ELF-1 (cell line): Measurements from ENCODE around the gene GLT1D1.

ENCODE experiments used
- DNase-seq: peaks from one replicate; pipeline ENCODE4 v3.0.0-alpha.2; 2016; ENCODE audit warnings: low read depth, low spot score

GLT1D1 gene

GRCh38 chr12:128995619-128996018, 142.3 kb downstream of the GLT1D1 start:
- DNase-seq: no peak

- DNase-seq: no peak
Measured at GRCh38 chr12:129001826-129002225, 148.5 kb downstream of the GLT1D1 start.

GRCh38 chr12:129002427-129002826, 149.1 kb downstream of the GLT1D1 start:
- DNase-seq: no peak

- no peak for DNase-seq
Measured at GRCh38 chr12:129005416-129005815, 152.1 kb downstream of the GLT1D1 start.

- no peak for DNase-seq
Measured at GRCh38 chr12:129005829-129006228, 152.6 kb downstream of the GLT1D1 start.

- DNase-seq: no peak
Measured at GRCh38 chr12:129009833-129010622, 156.8 kb downstream of the GLT1D1 start.

GRCh38 chr12:129016159-129016558, 162.9 kb downstream of the GLT1D1 start:
- no peak for DNase-seq

GRCh38 chr12:129025055-129025454, 171.8 kb downstream of the GLT1D1 start:
- DNase-seq: no peak

- DNase-seq: peak; percentile 15
Measured at GRCh38 chr12:129028844-129029243, 175.6 kb downstream of the GLT1D1 start.
